Nephron (organoid): ENCODE measurements around the gene C10orf67.

Experiments
- H3K27ac Mint-ChIP-seq, 3 experiments: 2 replicates each; pipeline ENCODE4 v1.8.0; 2020; ENCODE audit warnings: mixed read lengths in 3 of 3, mild to moderate bottlenecking in 2 of 3, moderate library complexity in 1 of 3
- H3K27me3 Mint-ChIP-seq: 2 replicates; pipeline ENCODE4 v1.8.0; 2021; ENCODE audit warnings: low read depth, mild to moderate bottlenecking, moderate library complexity, mixed read lengths
- H3K36me3 Mint-ChIP-seq: 2 replicates; pipeline ENCODE4 v1.8.0; 2020; ENCODE audit warnings: low read depth, mixed read lengths
- H3K4me1 Mint-ChIP-seq: 2 replicates; pipeline ENCODE4 v1.8.0; 2020; ENCODE audit warnings: mixed read lengths
- H3K4me3 Mint-ChIP-seq, 3 experiments: 2 replicates each; pipeline ENCODE4 v1.8.0; 2020; ENCODE audit warnings: mild to moderate bottlenecking in 3 of 3, mixed read lengths in 3 of 3, moderate library complexity in 2 of 3
- H3K9me3 Mint-ChIP-seq: 2 replicates; pipeline ENCODE4 v1.8.0; 2020; ENCODE audit warnings: mixed read lengths
- TF ChIP-seq, protein P1 (sequence below), 3 experiments: fragments of 200-600 bp; sonication (generic); IDR thresholded peaks; one replicate each; pipeline ENCODE4 v1.5.0; 2021; ENCODE audit warnings: antibody characterized with exemption in 3 of 3; ENCODE audit not compliant: unreplicated experiment in 3 of 3

C10orf67 gene

DNA sequence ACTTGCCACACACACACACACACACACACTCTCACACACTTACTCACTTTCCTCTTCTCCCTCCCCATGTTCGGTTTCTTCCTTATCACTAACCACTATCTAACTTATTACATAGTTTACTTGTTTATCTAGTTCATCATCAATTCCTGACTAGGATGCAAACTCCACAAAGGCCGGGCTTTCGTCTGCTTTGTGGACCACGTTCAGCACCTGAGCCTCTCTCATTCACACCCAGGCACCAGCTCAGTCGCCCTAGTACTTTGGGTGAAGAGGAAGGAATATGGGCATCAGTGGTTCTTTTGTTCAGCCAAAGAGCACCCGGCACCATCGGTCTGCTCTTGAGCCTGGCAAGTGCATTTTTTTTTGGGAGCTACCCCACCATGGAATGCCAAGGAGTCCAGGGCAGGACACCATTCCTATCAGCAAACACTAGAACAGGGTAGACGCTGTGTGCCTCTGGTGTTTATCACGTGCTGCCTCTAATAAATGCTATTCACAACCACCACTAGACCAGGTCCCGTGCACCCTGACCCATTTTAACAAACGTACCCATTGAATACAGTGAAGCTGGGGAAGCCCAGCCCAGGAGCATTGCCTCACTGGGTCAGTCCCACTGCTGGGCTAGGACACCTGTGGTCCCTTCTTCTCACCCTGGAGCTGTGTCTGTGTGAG lies 2.2 kb downstream of the C10orf67 start:
- H3K4me3 Mint-ChIP-seq, result peak overlapping the region; percentile 13 to 92 (median 20)
- H3K36me3 Mint-ChIP-seq, result no peaks in the 10 kb centered on the region
- peaks cover 22% of the 10 kb centered on the region for H3K27me3 Mint-ChIP-seq
- H3K27ac Mint-ChIP-seq, result peak overlapping the region in 2 of 3 experiments; percentile 69 to 81
- peaks cover 29% of the 10 kb centered on the region for H3K4me1 Mint-ChIP-seq
- TF ChIP-seq, protein P1, sequence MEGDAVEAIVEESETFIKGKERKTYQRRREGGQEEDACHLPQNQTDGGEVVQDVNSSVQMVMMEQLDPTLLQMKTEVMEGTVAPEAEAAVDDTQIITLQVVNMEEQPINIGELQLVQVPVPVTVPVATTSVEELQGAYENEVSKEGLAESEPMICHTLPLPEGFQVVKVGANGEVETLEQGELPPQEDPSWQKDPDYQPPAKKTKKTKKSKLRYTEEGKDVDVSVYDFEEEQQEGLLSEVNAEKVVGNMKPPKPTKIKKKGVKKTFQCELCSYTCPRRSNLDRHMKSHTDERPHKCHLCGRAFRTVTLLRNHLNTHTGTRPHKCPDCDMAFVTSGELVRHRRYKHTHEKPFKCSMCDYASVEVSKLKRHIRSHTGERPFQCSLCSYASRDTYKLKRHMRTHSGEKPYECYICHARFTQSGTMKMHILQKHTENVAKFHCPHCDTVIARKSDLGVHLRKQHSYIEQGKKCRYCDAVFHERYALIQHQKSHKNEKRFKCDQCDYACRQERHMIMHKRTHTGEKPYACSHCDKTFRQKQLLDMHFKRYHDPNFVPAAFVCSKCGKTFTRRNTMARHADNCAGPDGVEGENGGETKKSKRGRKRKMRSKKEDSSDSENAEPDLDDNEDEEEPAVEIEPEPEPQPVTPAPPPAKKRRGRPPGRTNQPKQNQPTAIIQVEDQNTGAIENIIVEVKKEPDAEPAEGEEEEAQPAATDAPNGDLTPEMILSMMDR (IDR thresholded peaks at IDR 0.05; ENCODE audit: unreplicated experiment in 3 of 3), result no peak
- no peaks in the 10 kb centered on the region for H3K9me3 Mint-ChIP-seq

GRCh38 chr10:23341004-23341403 lies 3.6 kb downstream of the C10orf67 start:
- Mint-ChIP-seq H3K4me3 (no peak overlapping the region), H3K36me3 (no peaks in the 10 kb centered on the region), H3K9me3 (no peaks in the 10 kb centered on the region), H3K27me3 (peaks cover 22% of the 10 kb centered on the region), H3K4me1 (peaks cover 23% of the 10 kb centered on the region), H3K27ac (peak overlapping the region; percentile 22 to 40 (median 40))
- TF ChIP-seq, protein P1 (IDR thresholded peaks at IDR 0.05; ENCODE audit: unreplicated experiment in 3 of 3), result no peak

GRCh38 chr10:23340354-23340753 lies 4.2 kb downstream of the C10orf67 start:
- H3K27ac Mint-ChIP-seq, result peak overlapping the region in 1 of 3 experiments; percentile 22
- peaks cover 22% of the 10 kb centered on the region for H3K27me3 Mint-ChIP-seq
- no peaks in the 10 kb centered on the region for H3K9me3 Mint-ChIP-seq
- TF ChIP-seq, protein P1 (IDR thresholded peaks at IDR 0.05; ENCODE audit: unreplicated experiment in 3 of 3), result no peak
- H3K36me3 Mint-ChIP-seq, result no peaks in the 10 kb centered on the region
- H3K4me3 Mint-ChIP-seq, result no peak overlapping the region
- H3K4me1 Mint-ChIP-seq, result peaks cover 17% of the 10 kb centered on the region

GRCh38 chr10:23338886-23339285 lies 5.7 kb downstream of the C10orf67 start:
- Mint-ChIP-seq H3K36me3 (no peaks in the 10 kb centered on the region), H3K4me3 (no peak overlapping the region), H3K27me3 (peaks cover 17% of the 10 kb centered on the region), H3K27ac (no peak overlapping the region), H3K4me1 (peaks cover 9% of the 10 kb centered on the region), H3K9me3 (no peaks in the 10 kb centered on the region)
- TF ChIP-seq, protein P1 (IDR thresholded peaks at IDR 0.05; ENCODE audit: unreplicated experiment in 3 of 3), result no peak

DNA sequence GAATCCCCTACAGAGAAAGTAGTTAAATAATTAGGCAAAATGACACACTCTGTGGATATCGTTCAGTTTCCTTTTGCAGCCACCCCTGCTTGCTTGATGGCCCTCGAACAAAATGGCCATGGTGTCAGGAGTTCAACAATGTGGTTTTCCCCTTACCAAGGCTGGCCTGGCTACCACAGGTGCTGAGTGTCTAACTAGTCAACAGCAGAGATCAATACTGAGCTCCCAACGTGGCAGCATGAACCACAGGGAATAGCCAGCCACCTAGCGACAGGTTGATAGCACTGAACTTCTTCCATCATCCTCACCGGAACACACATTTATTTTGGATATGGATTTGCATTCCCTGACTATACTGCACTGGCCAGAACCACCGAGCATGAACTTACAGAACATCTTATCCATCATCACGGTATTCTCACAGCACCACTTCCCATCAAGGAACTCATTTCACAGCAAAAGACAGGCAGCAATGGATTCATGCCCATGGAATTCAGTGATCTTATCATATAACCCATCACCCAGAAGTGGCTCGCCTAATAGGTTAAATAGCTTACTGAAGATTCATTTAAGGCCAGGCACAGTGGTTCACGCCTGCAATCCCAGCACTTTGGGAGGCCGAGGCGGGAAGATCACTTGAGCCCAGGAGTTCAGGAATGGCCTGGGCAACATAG lies 6.3 kb downstream of the C10orf67 start:
- peaks cover 9% of the 10 kb centered on the region for H3K4me1 Mint-ChIP-seq
- TF ChIP-seq, protein P1 (IDR thresholded peaks at IDR 0.05; ENCODE audit: unreplicated experiment in 3 of 3), result no peak
- H3K9me3 Mint-ChIP-seq, result no peaks in the 10 kb centered on the region
- no peaks in the 10 kb centered on the region for H3K36me3 Mint-ChIP-seq
- H3K27me3 Mint-ChIP-seq, result peaks cover 13% of the 10 kb centered on the region
- no peak overlapping the region for H3K27ac Mint-ChIP-seq
- H3K4me3 Mint-ChIP-seq, result no peak overlapping the region
